Posterior vena cava (tissue), 2 donors: ENCODE data around the gene CROT. TPM values are rescaled to one million over a fixed set of nuclear protein-coding genes. Genes with fewer than 3 reads are reported as not detected.
A peak's percentile ranks its signal among the peaks of the same experiment; 100 is the strongest.
"Not testable (repeated sequence)": the region's sequence is repeated elsewhere in the genome, so short reads cannot be mapped to it uniquely, and the experiment has no call there.

Source experiments
- DNase-seq: peaks from one replicate; pipeline ENCODE4 v3.0.0-alpha.2; 2020; ENCODE audit warnings: low spot score
- intact Hi-C, 2 donors: fragments of 100-400 bp; cut with DNase I; formaldehyde crosslinking; loops; one replicate each; pipeline versions ENCODE4 v1.14.1 to v1.14.2; 2022 to 2023
- long read RNA-seq, 2 donors: library from polyadenylated mRNA; unstranded; transcript quantifications; one replicate each; pipeline ENCODE4 v2.0.0, GENCODE V29; 2020 to 2021
- total RNA-seq, 2 donors: library from RNA; stranded (reverse); fragmentation: NEBNext Ultra II Directional; extraction: Animal tissue kit (Norgen Biotek cat#: 25700); gene quantifications; one replicate each; pipeline ENCODE4 v1.2.1, GENCODE V29; 2021
- donor health status: DM: yes; HTN: yes; CAD: no.
- donor health status: DM: yes; HTN: yes; CAD: no.

The CROT gene, protein sequence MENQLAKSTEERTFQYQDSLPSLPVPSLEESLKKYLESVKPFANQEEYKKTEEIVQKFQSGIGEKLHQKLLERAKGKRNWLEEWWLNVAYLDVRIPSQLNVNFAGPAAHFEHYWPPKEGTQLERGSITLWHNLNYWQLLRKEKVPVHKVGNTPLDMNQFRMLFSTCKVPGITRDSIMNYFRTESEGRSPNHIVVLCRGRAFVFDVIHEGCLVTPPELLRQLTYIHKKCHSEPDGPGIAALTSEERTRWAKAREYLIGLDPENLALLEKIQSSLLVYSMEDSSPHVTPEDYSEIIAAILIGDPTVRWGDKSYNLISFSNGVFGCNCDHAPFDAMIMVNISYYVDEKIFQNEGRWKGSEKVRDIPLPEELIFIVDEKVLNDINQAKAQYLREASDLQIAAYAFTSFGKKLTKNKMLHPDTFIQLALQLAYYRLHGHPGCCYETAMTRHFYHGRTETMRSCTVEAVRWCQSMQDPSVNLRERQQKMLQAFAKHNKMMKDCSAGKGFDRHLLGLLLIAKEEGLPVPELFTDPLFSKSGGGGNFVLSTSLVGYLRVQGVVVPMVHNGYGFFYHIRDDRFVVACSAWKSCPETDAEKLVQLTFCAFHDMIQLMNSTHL
- 10 to 100 TPM; 11.8 to 12.4 TPM for total RNA-seq
- long read RNA-seq, donor 1, partial matches to known transcripts, result 1 of 3 reads
- long read RNA-seq, donor 1, other reads (novel, unspliced or antisense), result 0 of 3 reads
- long read RNA-seq, donor 2, partial matches to known transcripts, result 0 of 2 reads
- long read RNA-seq, donor 2, other reads (novel, unspliced or antisense), result 0 of 2 reads

- intact Hi-C loops, result no loop called here
- DNase-seq, result peak; percentile 98
These were observed at the start of gene CROT for GRCh38 chr7:87345166-87345927. CROT (plus strand) TSS chr7:87345664; CDS start chr7:87349069, 3,405 bp downstream.

- intact Hi-C loops, result no loop called here
- DNase-seq, result no peak
These were observed 44.7 kb upstream of the CROT start for GRCh38 chr7:87300756-87301155.

GRCh38 chr7:87310790-87311419 lies 34.6 kb upstream of the CROT start:
- DNase-seq, result no peak
- intact Hi-C loops, result no loop called here

GRCh38 chr7:87312215-87312865 lies 33.1 kb upstream of the CROT start:
- intact Hi-C loops, result loop anchor here (2.0 kb wide), 1 partner anchor 104 kb away; no protein-coding TSS in a partner anchor
- no peak for DNase-seq

- no peak for DNase-seq
- intact Hi-C loops, result no loop called here
These were observed 29.3 kb upstream of the CROT start for GRCh38 chr7:87316097-87316700.

GRCh38 chr7:87316846-87317552 lies 28.5 kb upstream of the CROT start:
- intact Hi-C loops, result no loop called here
- no peak for DNase-seq

GRCh38 chr7:87317691-87318245 lies 27.7 kb upstream of the CROT start:
- intact Hi-C loops, result no loop called here

DNA sequence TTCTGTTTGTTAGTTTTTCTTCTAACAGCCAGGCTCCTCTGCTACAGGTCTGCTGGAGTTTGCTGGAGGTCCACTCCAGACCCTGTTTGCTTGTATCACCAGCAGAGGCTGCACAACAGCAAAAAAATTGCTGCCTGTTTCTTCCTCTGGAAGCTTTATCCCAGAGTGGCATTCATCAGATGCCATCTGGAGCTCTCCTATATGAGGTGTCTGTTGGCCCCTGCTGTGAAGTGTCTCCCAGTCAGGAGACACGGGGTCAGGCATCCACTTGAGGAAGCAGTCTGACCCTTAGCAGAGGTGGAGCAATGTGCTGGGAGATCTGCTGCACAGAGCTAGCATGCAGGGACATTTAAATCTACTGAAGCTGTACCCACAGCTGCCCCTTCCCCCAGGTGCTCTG lies 26.7 kb upstream of the CROT start:
- DNase-seq, result no peak
- intact Hi-C loops, result no loop called here

More at GRCh38 chr7:87317691-87318245, 27.7 kb upstream of the CROT start:
- no peak for DNase-seq

DNA sequence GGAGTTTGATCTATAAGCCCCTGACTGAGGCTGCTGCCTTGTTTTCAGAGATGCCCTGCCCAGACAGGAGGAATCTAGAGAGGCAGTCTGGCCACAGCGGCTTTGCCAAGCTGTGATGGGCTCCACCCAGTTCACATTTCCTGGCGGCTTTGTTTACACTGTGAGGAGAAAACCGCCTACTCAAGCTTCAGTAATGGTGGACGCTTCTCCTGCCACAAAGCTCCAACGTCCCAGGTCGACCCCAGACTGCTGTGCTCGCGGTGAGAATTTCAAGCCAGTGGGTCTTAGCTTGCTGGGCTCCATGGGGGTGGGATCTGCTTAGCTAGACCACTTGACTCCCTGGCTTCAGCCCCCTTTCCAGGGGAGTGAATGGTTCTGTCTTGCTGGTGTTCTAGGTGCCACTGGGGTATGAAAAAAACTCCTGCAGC lies 26.3 kb upstream of the CROT start:
- intact Hi-C loops, DNase-seq: not testable (repeated sequence)

GRCh38 chr7:87322912-87323311 lies 22.6 kb upstream of the CROT start:
- no peak for DNase-seq
- intact Hi-C loops, result no loop called here

GRCh38 chr7:87325576-87326370 lies 19.7 kb upstream of the CROT start:
- intact Hi-C loops, result no loop called here
- DNase-seq, result no peak

GRCh38 chr7:87328281-87328680 lies 17.2 kb upstream of the CROT start:
- DNase-seq, result no peak
- intact Hi-C loops, result no loop called here

DNA sequence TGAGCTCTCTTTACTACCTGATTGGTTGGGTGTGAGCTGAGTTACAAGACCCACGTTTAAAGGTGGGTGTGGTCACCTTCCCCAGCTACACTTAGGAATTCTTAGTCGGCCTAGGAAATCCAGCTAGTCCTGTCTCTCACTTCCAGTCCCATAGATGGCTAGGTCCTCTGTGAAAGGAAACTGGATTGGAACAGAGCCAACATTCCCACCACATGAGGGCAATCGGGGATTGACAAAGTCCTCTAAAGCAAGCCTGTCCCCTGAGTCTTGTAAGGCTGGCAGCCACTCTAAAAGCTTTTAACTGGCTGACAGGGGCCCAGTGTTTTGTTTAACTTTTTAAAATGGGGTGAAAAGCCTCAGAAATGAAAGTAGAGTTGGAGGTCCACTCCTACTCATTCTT lies 15.1 kb upstream of the CROT start:
- DNase-seq, result no peak
- intact Hi-C loops, result no loop called here

GRCh38 chr7:87330942-87331341 lies 14.5 kb upstream of the CROT start:
- DNase-seq, result no peak
- intact Hi-C loops, result no loop called here

DNA sequence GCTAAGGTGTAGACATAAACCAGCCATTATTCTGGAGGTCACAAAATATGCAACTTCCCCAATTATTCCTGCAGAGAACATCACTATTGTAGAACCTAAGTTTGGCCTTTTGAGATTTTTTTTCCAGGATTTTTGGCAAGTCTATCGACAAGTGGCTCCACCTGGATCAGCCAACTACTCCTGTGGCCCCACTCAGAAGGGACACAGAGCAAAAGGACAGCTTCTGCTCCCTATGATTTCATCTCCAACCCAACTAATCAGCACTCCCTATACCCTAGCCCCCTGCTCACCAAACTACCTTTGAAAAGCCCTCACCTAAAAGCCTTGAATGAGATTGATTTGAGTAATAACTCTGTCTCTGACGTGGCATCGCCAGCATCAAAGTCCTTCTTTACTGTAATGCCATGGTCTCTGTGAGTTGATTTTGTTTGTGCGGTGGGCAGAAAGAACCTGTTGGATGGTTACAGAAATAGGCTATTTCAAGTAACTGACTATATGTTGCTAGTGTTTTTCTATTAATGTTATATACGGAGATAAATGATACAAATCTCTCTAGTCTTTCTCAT lies 13.7 kb upstream of the CROT start:
- intact Hi-C loops, result no loop called here
- DNase-seq, result no peak

DNA sequence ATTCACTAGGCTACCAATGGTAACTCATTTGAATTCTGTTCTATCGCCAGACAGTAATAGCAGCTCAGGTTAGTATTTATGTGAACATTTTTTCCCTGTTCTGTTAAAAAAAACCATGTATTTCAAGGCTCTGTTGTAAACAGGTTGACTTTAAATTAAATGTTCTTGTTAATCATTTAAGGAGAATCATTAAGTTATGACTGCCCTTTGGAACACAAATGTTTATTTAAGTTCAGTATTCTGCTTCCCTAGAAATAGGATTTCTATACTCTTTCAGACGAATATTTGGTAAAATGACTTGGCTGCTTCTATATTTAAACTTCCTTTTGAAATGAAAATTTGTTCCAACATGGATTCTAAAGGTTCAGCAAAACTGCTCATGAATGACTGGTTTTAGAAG lies 13.1 kb upstream of the CROT start:
- intact Hi-C loops, result no loop called here
- DNase-seq, result no peak
